ENCODE results near the gene SPDYE1.

SPDYE1 gene

GRCh38 chr7:44044315-44045225 is 46.9 kb downstream of the SPDYE1 start, which contains the start of gene DBNL:
TSS of gene DBNL (plus strand) at chr7:44044702. CDS start at chr7:44044738, 36 bp downstream.
- H3K27me3 ChIP-seq (ENCODE audit: control insufficient read depth in 1 of 2, insufficient read depth in 2 of 2, low read length in 2 of 2) = no peaks in the 10 kb centered on the region
- peaks cover 6 to 11% of the 10 kb centered on the region in 2 donors for H3K36me3 ChIP-seq (ENCODE audit: control insufficient read depth in 2 of 2, insufficient read depth in 2 of 2, low read length in 2 of 2)
- H3K4me1 ChIP-seq (ENCODE audit: control insufficient read depth, insufficient read depth, low read length) = peaks cover 28% of the 10 kb centered on the region
- H3K4me3 ChIP-seq (ENCODE audit: low read length in 2 of 2) = peak within 1 kb of the TSS; percentile 65 to 88
- peak within 1 kb of the TSS; percentile 85 to 94 for H3K9ac ChIP-seq (ENCODE audit: low read length in 2 of 2)
- H3K27ac ChIP-seq (ENCODE audit: low read length) = peak within 1 kb of the TSS; percentile 75
- H3K9me3 ChIP-seq (ENCODE audit: control insufficient read depth in 2 of 2, low read length in 2 of 2) = no peaks in the 10 kb centered on the region

- peaks cover 29% of the 10 kb centered on the region for H3K4me1 ChIP-seq (ENCODE audit: control insufficient read depth, insufficient read depth, low read length)
- peaks cover 15 to 19% of the 10 kb centered on the region in 2 donors for H3K36me3 ChIP-seq (ENCODE audit: control insufficient read depth in 2 of 2, insufficient read depth in 2 of 2, low read length in 2 of 2)
- H3K27ac ChIP-seq (ENCODE audit: low read length) = peak overlapping the region; percentile 75
- peak overlapping the region; percentile 83 to 94 for H3K9ac ChIP-seq (ENCODE audit: low read length in 2 of 2)
- no peaks in the 10 kb centered on the region for H3K27me3 ChIP-seq (ENCODE audit: control insufficient read depth in 1 of 2, insufficient read depth in 2 of 2, low read length in 2 of 2)
- no peaks in the 10 kb centered on the region for H3K9me3 ChIP-seq (ENCODE audit: control insufficient read depth in 2 of 2, low read length in 2 of 2)
- H3K4me3 ChIP-seq (ENCODE audit: low read length in 2 of 2) = peak overlapping the region; percentile 65 to 88
Measured at GRCh38 chr7:44045226-44046014, 47.7 kb downstream of the SPDYE1 start.

GRCh38 chr7:44046321-44047061 is 48.8 kb downstream of the SPDYE1 start:
- Histone ChIP-seq H3K9ac (ENCODE audit: low read length in 2 of 2) (peak overlapping the region in 1 of 2 donors; percentile 13), H3K36me3 (ENCODE audit: control insufficient read depth in 2 of 2, insufficient read depth in 2 of 2, low read length in 2 of 2) (peaks cover 23 to 30% of the 10 kb centered on the region in 2 donors), H3K4me1 (ENCODE audit: control insufficient read depth, insufficient read depth, low read length) (peaks cover 28% of the 10 kb centered on the region), H3K27ac (ENCODE audit: low read length) (no peak overlapping the region), H3K27me3 (ENCODE audit: control insufficient read depth in 1 of 2, insufficient read depth in 2 of 2, low read length in 2 of 2) (no peaks in the 10 kb centered on the region), H3K9me3 (ENCODE audit: control insufficient read depth in 2 of 2, low read length in 2 of 2) (no peaks in the 10 kb centered on the region), H3K4me3 (ENCODE audit: low read length in 2 of 2) (peak overlapping the region in 1 of 2 donors; percentile 35)

- no peak overlapping the region for H3K4me3 ChIP-seq (ENCODE audit: low read length in 2 of 2)
- H3K27ac ChIP-seq (ENCODE audit: low read length) = no peak overlapping the region
- no peak overlapping the region for H3K9ac ChIP-seq (ENCODE audit: low read length in 2 of 2)
- H3K27me3 ChIP-seq (ENCODE audit: control insufficient read depth in 1 of 2, insufficient read depth in 2 of 2, low read length in 2 of 2) = no peaks in the 10 kb centered on the region
- peaks cover 28% of the 10 kb centered on the region for H3K4me1 ChIP-seq (ENCODE audit: control insufficient read depth, insufficient read depth, low read length)
- peaks cover 28 to 43% of the 10 kb centered on the region in 2 donors for H3K36me3 ChIP-seq (ENCODE audit: control insufficient read depth in 2 of 2, insufficient read depth in 2 of 2, low read length in 2 of 2)
- no peaks in the 10 kb centered on the region for H3K9me3 ChIP-seq (ENCODE audit: control insufficient read depth in 2 of 2, low read length in 2 of 2)
Measured at GRCh38 chr7:44048031-44048795, 50.5 kb downstream of the SPDYE1 start.

- Histone ChIP-seq H3K4me3 (ENCODE audit: low read length in 2 of 2) (no peak overlapping the region), H3K4me1 (ENCODE audit: control insufficient read depth, insufficient read depth, low read length) (peaks cover 19% of the 10 kb centered on the region), H3K9me3 (ENCODE audit: control insufficient read depth in 2 of 2, low read length in 2 of 2) (no peaks in the 10 kb centered on the region), H3K36me3 (ENCODE audit: control insufficient read depth in 2 of 2, insufficient read depth in 2 of 2, low read length in 2 of 2) (peaks cover 31 to 46% of the 10 kb centered on the region in 2 donors), H3K27ac (ENCODE audit: low read length) (no peak overlapping the region), H3K9ac (ENCODE audit: low read length in 2 of 2) (no peak overlapping the region), H3K27me3 (ENCODE audit: control insufficient read depth in 1 of 2, insufficient read depth in 2 of 2, low read length in 2 of 2) (no peaks in the 10 kb centered on the region)
Measured at GRCh38 chr7:44050121-44050914, 52.6 kb downstream of the SPDYE1 start.

- Histone ChIP-seq H3K4me3 (ENCODE audit: low read length in 2 of 2) (no peak overlapping the region), H3K9me3 (ENCODE audit: control insufficient read depth in 2 of 2, low read length in 2 of 2) (no peaks in the 10 kb centered on the region), H3K27ac (ENCODE audit: low read length) (no peak overlapping the region), H3K27me3 (ENCODE audit: control insufficient read depth in 1 of 2, insufficient read depth in 2 of 2, low read length in 2 of 2) (no peaks in the 10 kb centered on the region), H3K4me1 (ENCODE audit: control insufficient read depth, insufficient read depth, low read length) (peaks cover 12% of the 10 kb centered on the region), H3K9ac (ENCODE audit: low read length in 2 of 2) (no peak overlapping the region), H3K36me3 (ENCODE audit: control insufficient read depth in 2 of 2, insufficient read depth in 2 of 2, low read length in 2 of 2) (peaks cover 32 to 49% of the 10 kb centered on the region in 2 donors)
Measured at GRCh38 chr7:44050915-44051560, 53.3 kb downstream of the SPDYE1 start.

GRCh38 chr7:44051611-44052220 is 54.0 kb downstream of the SPDYE1 start:
- peaks cover 34 to 50% of the 10 kb centered on the region in 2 donors for H3K36me3 ChIP-seq (ENCODE audit: control insufficient read depth in 2 of 2, insufficient read depth in 2 of 2, low read length in 2 of 2)
- H3K4me1 ChIP-seq (ENCODE audit: control insufficient read depth, insufficient read depth, low read length) = peaks cover 6% of the 10 kb centered on the region
- no peak overlapping the region for H3K27ac ChIP-seq (ENCODE audit: low read length)
- no peak overlapping the region for H3K4me3 ChIP-seq (ENCODE audit: low read length in 2 of 2)
- no peak overlapping the region for H3K9ac ChIP-seq (ENCODE audit: low read length in 2 of 2)
- H3K27me3 ChIP-seq (ENCODE audit: control insufficient read depth in 1 of 2, insufficient read depth in 2 of 2, low read length in 2 of 2) = no peaks in the 10 kb centered on the region
- no peaks in the 10 kb centered on the region for H3K9me3 ChIP-seq (ENCODE audit: control insufficient read depth in 2 of 2, low read length in 2 of 2)

- peaks cover 44 to 57% of the 10 kb centered on the region in 2 donors for H3K36me3 ChIP-seq (ENCODE audit: control insufficient read depth in 2 of 2, insufficient read depth in 2 of 2, low read length in 2 of 2)
- peaks cover 3% of the 10 kb centered on the region for H3K4me1 ChIP-seq (ENCODE audit: control insufficient read depth, insufficient read depth, low read length)
- no peak overlapping the region for H3K9ac ChIP-seq (ENCODE audit: low read length in 2 of 2)
Measured at GRCh38 chr7:44052771-44053365, 55.2 kb downstream of the SPDYE1 start.

More at GRCh38 chr7:44052771-44053365, 55.2 kb downstream of the SPDYE1 start:
- Histone ChIP-seq H3K27me3 (ENCODE audit: control insufficient read depth in 1 of 2, insufficient read depth in 2 of 2, low read length in 2 of 2) (no peaks in the 10 kb centered on the region), H3K4me3 (ENCODE audit: low read length in 2 of 2) (no peak overlapping the region), H3K27ac (ENCODE audit: low read length) (no peak overlapping the region), H3K9me3 (ENCODE audit: control insufficient read depth in 2 of 2, low read length in 2 of 2) (no peaks in the 10 kb centered on the region)
